ENCODE results near the gene INSL4.

The INSL4 gene

GRCh38 chr9:5269249-5269715 is 38.1 kb downstream of the INSL4 start:
- peak; percentile 56 for DNase-seq (ENCODE audit: low read depth)
- TF ChIP-seq CTCF (conservative IDR thresholded peaks at IDR 0.05; ENCODE audit: low read depth, low read length), result no peak

GRCh38 chr9:5274770-5275169 is 43.6 kb downstream of the INSL4 start:
- no peak for DNase-seq (ENCODE audit: low read depth)
- no peak overlapping the region for H3K4me3 ChIP-seq (ENCODE audit: low read length)
- no peak for TF ChIP-seq CTCF (conservative IDR thresholded peaks at IDR 0.05; ENCODE audit: low read depth, low read length)

More at GRCh38 chr9:5269249-5269715, 38.1 kb downstream of the INSL4 start:
- H3K4me3 ChIP-seq (ENCODE audit: low read length), result no peak overlapping the region

DNA sequence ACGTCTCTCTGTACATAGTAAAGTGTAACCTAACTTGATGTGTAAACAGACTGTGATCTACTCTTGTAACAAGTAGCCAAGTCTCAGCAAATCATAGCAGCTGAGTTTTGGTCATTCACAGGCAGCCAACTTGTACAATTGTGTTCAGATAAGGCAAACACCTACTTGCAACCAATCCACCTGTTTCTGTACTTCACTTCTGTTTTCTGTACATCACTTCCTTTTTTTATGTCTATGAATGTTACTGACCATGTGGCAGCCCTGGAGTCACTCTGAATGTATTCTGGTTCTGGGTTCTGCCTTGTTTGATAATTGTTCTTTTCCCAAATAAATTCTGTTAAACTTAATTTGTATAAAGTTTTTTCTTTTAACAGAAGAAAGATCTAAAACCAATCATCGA is 47.3 kb downstream of the INSL4 start:
- no peak for DNase-seq (ENCODE audit: low read depth)
- TF ChIP-seq CTCF (conservative IDR thresholded peaks at IDR 0.05; ENCODE audit: low read depth, low read length), result no peak
- no peak overlapping the region for H3K4me3 ChIP-seq (ENCODE audit: low read length)
